HG03439 (cell line): ENCODE results near the gene KRT222.

Experiments used
- ATAC-seq: cut with Tn5 transposase; IDR thresholded peaks from one replicate; pipeline ENCODE4 v1.9.1; 2021; ENCODE audit warnings: mild to moderate bottlenecking, moderate library complexity; ENCODE audit not compliant: unreplicated experiment

Gene KRT222

DNA sequence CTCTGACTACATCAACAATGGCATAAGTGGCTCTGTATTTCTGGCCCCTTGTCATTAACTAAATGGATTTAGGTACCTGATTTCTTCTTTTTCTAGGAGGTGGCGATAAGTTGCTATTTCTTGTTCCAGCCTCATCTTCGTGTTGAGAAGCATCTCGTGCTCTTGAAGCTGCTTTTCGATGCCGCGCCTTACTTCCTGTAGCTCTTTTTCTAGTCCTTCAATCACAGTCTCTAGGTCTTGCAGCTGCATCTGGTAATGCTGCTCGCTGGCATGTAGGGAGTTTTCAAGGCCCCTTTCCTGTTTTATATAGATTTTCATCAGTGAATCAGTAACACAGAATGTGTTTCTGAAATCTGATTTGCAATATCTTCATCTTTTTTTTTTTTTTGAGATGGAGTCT is 5.1 kb downstream of the KRT222 start:
- no peak for ATAC-seq

DNA sequence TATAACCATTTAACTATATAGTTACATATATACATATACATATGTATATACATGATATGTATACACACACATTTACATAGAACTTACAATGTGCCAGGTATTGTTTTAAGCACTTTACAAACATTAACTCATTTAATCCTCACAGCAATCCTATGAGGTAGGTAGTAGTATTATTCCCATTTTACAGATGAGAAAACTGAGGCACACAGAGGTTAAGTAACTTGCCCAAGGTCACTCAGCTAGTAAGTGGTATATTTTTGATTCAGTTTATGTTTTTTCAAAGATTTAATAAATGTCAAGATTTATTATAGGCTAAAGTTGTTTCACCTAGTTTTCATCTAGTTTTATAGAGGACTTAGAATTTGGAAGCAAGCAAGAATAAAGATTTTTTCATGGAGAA is 6.6 kb downstream of the KRT222 start:
- no peak for ATAC-seq

DNA sequence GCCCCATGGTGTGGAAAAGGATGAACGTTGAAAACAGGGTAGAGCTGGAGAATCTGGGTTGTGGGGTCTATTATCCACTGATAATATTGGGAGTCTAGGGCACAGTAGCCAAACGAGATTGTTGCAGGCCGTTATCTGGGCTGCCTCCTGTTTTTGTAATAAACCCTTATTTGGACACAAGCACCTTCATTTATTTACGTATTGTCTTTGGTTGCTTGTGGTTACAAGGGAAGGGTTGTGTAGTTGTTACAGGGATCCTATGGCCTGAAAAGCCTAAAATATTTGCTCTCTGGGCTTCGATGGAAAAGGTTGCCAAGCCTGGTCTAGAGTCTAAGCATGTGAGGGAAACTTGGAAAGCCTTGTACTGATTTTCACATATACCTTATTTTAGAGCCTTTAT is 13.0 kb downstream of the KRT222 start:
- no peak for ATAC-seq

GRCh38 chr17:40648384-40648968 is 16.5 kb downstream of the KRT222 start:
- ATAC-seq = peak; percentile 32

DNA sequence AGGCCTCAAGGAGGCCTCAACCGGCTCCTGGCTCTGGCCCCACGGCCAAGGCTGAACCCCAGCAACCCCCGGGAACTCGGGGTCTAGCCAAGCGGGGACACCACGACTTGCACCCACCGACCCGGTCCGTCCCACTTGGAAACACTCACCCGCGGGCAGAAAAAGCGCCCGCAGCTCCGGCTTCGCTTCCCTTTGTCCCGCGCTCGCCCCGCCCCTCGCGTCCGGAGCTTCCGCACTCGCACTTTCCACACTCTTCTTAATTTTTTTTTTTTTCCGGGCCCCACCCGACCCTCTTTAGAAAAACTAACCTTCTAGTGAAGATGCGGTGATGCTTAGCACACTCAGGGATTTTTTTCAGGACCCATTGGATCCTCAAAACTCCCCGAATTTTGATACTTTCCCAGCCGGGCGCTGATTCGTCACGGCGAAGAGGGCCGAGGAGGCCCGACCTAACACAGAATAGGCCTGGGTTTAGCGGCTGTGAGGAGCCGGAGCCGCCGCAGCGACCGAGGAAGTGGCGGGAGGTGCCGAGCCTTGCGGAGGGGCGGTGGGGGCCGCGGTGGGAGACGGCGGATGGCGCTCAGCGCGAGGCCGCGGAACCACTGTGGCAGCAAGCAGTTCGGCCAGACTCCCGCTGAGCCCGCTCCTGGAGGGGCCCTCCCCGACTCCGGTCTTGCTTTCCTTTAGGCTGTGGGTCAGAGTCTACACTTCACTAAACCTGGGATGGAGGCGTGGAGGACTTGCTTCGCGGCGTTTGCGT is 17.2 kb downstream of the KRT222 start, which contains the start of gene SMARCE1:
SMARCE1 (minus strand) TSS at position 195 of the 760 bp plus-strand sequence. CDS start 2,016 bp downstream, outside the sequence.
- ATAC-seq = peak; percentile 65

DNA sequence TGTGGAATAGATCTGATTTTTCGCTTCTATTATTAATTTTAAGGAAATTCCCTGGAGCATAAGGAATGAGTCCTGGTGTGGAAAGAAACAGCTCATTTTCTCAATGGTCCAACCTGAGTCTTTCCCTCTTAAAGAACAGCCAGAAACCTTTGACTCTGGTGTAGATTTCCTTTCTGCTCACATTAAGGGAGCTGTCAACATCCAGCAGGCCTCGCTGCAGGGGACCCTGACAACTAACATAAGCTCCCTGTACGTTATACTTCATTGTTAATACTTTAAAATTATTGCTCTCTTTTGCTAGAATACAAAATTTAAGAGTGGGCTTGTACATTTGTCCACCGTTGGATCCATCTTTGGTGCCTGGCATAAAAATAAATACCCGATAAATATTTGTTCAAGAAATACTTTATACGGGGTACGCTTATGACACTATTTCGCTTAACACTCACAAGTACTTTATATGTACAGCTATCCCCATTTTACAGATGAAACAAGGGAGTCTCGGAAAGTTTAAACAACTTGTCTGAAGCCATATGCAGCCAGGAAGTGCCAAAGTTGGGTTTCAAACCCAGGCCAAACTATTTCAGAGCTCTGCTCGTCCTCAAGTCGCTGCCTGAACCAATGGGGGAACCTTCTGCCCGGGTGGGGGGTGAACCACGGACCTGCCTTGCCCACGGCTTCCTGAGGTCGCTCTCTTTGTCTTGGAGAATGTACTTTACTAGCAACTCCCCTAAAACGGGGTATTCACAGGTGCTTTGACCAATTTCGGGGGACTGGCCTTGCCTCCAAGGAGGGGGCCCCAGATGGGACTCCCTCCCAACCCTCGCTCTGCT is 18.0 kb downstream of the KRT222 start:
- ATAC-seq = no peak

GRCh38 chr17:40645943-40646342 is 19.0 kb downstream of the KRT222 start:
- no peak for ATAC-seq

GRCh38 chr17:40645291-40645690 is 19.7 kb downstream of the KRT222 start:
- ATAC-seq = no peak

DNA sequence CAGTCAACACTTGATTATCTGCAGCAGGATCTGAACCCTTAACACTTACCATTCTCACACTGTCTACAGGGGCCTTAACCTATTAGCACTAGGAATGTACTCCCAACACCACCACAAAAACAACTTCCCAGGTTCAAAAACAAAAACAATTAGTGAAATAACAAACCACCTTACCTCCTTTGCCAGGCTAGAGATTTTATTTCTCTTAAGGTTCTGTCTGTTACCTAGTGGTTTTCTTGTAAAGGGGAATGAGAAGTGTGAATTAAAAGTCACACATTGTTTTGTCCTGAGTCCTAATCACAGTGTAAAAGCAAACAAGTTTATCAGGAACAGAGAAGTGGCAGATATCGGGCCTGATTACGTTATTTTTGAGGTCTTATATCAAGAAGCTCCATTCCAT is 27.0 kb downstream of the KRT222 start:
- ATAC-seq = no peak

- ATAC-seq = no peak
Observed at GRCh38 chr17:40633871-40634270, 31.1 kb downstream of the KRT222 start.

DNA sequence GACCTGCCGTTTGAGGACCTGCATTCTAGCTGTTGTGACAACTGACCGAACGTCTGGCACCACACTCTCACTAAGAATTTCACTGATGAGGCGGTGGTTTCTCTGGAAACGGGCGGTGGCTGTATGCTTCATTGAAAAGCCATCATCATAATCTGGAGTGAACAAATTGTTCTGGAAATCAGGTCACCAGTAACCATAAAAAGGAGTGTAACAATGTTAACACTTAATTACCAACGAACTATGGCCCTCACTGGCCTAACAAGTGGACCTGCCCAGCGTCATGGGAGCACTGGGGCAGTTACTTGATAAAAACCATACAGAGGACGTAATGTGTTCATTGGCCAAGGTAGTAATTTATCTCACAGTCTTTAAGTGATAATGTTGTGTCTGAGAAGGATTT is 32.8 kb downstream of the KRT222 start:
- no peak for ATAC-seq

DNA sequence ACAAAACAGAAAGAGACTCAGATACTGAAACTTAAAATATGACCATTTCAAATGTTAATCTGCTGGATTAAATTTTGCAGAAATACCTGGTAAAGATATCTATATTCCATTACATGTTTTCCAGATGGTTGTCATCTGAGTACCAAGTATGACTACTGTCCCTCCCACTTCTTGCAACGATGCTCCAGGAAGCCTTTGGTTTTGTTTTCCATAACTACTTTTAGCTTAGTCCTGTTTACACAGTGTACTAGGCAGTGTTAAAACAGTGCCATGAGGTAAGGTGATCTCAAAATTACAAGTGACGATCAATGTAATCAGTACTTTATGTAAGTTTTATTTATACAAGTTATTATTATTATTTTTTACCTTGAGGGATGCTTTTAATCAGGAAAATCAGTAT is 35.1 kb downstream of the KRT222 start:
- no peak for ATAC-seq

GRCh38 chr17:40625311-40625710 is 39.7 kb downstream of the KRT222 start:
- no peak for ATAC-seq

GRCh38 chr17:40623419-40624210 is 41.4 kb downstream of the KRT222 start:
- no peak for ATAC-seq

DNA sequence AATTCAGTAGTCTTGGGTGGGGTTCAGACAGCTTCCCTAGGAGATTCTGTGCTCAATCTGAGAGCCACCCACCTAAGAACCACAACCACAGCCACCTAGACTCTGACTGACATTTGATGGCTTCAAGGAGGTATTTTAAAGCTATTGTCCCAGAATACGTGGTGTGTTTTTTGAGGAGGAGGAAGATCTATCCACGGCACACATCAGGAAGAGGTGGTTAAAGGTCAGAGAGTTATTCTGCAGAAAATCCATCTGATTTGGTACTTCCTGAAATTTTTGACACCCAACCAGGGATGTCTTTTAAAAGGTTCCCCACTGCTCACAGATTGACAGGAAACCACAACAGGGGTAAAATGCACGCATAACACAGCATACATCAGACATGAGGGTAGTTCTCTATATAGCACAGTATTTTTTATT is 42.5 kb downstream of the KRT222 start:
- ATAC-seq = no peak

DNA sequence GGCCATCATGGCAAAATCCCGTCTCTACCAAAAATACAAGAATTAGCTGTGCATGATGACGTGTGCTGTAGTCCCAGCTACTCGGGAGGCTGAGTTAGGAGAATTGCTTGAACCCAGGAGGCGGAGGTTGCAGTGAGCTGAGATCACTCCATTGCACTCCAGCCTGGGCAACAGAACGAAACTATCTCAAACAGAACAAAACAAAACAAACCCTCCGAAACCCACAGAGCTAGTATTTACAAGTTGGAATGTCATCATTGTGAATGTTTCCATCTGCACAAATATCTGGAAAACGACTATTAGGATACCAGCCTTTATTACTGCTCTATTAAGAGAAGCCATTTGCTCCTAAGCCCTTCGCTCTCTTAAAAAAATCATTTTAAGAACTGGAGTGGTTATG is 43.4 kb downstream of the KRT222 start:
- no peak for ATAC-seq

- no peak for ATAC-seq
Observed at GRCh38 chr17:40621019-40621418, 44.0 kb downstream of the KRT222 start.

DNA sequence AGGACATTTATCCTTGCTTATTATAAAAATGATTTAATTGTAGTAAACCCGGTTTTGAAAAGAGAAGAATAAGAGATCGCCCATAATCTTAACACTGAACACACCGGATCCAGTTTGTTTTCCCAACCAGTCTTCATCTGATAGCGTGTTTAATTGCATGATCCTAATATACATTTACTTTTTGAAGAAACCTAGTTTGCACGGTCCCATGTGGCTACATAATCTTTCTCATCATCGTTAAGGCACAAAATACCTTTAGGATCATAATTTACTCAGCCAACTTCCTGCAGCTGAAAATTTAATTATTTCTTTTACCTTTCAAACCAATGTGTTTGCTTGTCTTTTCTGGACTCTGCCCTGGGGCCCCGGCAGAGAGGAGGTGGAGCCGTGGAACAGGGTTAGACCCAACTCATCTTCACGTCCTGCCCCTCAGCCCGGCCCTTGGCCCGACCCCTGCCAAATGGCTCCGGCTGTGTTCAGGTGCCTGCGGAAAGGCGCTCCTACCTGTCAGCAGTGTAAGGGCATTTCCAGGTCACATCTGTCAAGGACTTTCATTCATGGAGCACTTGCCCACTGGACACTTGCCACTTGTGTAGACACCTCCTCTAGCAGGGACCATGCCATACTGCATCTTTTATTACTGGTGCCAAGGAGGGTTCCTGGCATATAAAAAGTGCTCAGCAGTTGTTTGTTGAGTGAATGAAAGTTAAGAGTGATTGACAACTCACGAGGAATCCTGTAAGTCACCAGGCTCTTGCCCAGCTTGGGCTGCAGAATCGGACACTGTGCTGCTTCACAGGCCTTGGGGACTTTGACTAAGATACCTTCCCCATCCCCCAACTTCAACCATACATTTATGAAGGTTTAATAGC is 46.0 kb downstream of the KRT222 start:
- ATAC-seq = no peak

- ATAC-seq = no peak
Observed at GRCh38 chr17:40617678-40618240, 47.2 kb downstream of the KRT222 start.

DNA sequence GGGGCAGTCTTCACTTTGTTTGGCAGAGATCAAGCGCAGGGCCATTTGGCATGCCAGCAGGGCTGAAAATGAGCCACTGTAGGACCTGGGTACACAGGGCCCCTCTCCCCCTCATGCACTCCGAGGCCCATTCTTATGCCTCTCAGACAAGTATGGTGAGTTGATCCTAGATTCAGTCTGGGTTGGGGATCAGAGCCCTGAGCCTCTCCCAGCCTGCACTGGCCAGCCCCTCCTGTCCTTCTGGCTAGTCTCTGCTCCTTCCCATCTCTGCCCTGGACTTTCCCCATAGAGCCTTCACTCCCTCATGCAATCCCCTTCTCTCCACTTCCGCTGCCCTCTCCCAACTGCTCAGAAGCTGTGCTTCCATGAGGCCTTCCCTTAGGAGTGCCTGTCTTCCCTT is 48.4 kb downstream of the KRT222 start:
- no peak for ATAC-seq
